Kasumi-1 (cell line): ENCODE measurements around the gene PRSS12.
"Not testable (repeated sequence)": the region's sequence is repeated elsewhere in the genome, so short reads cannot be mapped to it uniquely, and the experiment has no call there.

Experiments used
- DNase-seq, 2 experiments: peaks; one replicate each; lab custom pipeline; 2025; lab: John Stamatoyannopoulos, UW

PRSS12 gene

GRCh38 chr4:118352843-118353533, at the start of gene PRSS12:
TSS of gene PRSS12 (minus strand) at chr4:118353003. CDS start at chr4:118352720, 283 bp downstream.
- peak; percentile 38 to 45 for DNase-seq

GRCh38 chr4:118400356-118400755, 47.6 kb upstream of the PRSS12 start:
- peak; percentile 86 to 92 for DNase-seq

GRCh38 chr4:118399883-118400282, 47.1 kb upstream of the PRSS12 start:
- not testable (repeated sequence) for DNase-seq

GRCh38 chr4:118398226-118399090, 45.7 kb upstream of the PRSS12 start:
- DNase-seq = peak; percentile 93 to 94

- no peak for DNase-seq
Observed at GRCh38 chr4:118397623-118397979, 44.8 kb upstream of the PRSS12 start.

- DNase-seq = no peak
Observed at GRCh38 chr4:118396881-118397622, 44.2 kb upstream of the PRSS12 start.

GRCh38 chr4:118395057-118395644, 42.3 kb upstream of the PRSS12 start:
- no peak for DNase-seq

GRCh38 chr4:118392509-118392908, 39.7 kb upstream of the PRSS12 start:
- not testable (repeated sequence) for DNase-seq

- DNase-seq = no peak
Observed at GRCh38 chr4:118390121-118390520, 37.3 kb upstream of the PRSS12 start.

GRCh38 chr4:118389721-118390120, 36.9 kb upstream of the PRSS12 start:
- no peak for DNase-seq

GRCh38 chr4:118388606-118389005, 35.8 kb upstream of the PRSS12 start:
- no peak for DNase-seq

- DNase-seq = no peak
Observed at GRCh38 chr4:118381902-118382301, 29.1 kb upstream of the PRSS12 start.

- no peak for DNase-seq
Observed at GRCh38 chr4:118373614-118374255, 20.9 kb upstream of the PRSS12 start.

- DNase-seq = no peak
Observed at GRCh38 chr4:118372251-118372650, 19.4 kb upstream of the PRSS12 start.

- no peak for DNase-seq
Observed at GRCh38 chr4:118369231-118369630, 16.4 kb upstream of the PRSS12 start.

GRCh38 chr4:118367872-118368271, 15.1 kb upstream of the PRSS12 start:
- DNase-seq = no peak

GRCh38 chr4:118367361-118367760, 14.6 kb upstream of the PRSS12 start:
- no peak for DNase-seq

GRCh38 chr4:118363166-118363565, 10.4 kb upstream of the PRSS12 start:
- no peak for DNase-seq

- DNase-seq = no peak
Observed at GRCh38 chr4:118361192-118361591, 8.4 kb upstream of the PRSS12 start.

- no peak for DNase-seq
Observed at GRCh38 chr4:118360106-118360505, 7.3 kb upstream of the PRSS12 start.

GRCh38 chr4:118357601-118358000, 4.8 kb upstream of the PRSS12 start:
- no peak for DNase-seq

GRCh38 chr4:118356731-118357130, 3.9 kb upstream of the PRSS12 start:
- DNase-seq = no peak
